Neural progenitor cell (in vitro differentiated cells): ENCODE results near the gene EHMT1. TPM values are rescaled to one million over a fixed set of nuclear protein-coding genes. Genes with fewer than 3 reads are reported as not detected.

ENCODE experiments used
- DNase-seq: peaks from one replicate; pipeline ENCODE4 v3.0.0-alpha.2; 2016; ENCODE audit warnings: low spot score
- H2AFZ ChIP-seq: fragments of 200-600 bp; sonication (generic); replicated peaks from 2 replicates; pipeline ENCODE4 v1.6.1; 2016; ENCODE audit warnings: antibody characterized with exemption
- H3F3A ChIP-seq: fragments of 200-600 bp; sonication (generic); 2 replicates; pipeline ENCODE4 v1.6.1; 2016; ENCODE audit warnings: antibody characterized with exemption, low read depth
- H3K27ac ChIP-seq: fragments of 200-600 bp; sonication (generic); 2 replicates; pipeline ENCODE4 v1.5.1; 2016; ENCODE audit warnings: mild to moderate bottlenecking
- H3K27me3 ChIP-seq: fragments of 200-600 bp; sonication (generic); 2 replicates; pipeline ENCODE4 v1.6.1; 2016; ENCODE audit warnings: mild to moderate bottlenecking, moderate library complexity
- H3K36me3 ChIP-seq: fragments of 200-600 bp; sonication (generic); 2 replicates; pipeline ENCODE4 v1.5.1; 2016
- H3K4me1 ChIP-seq: fragments of 200-600 bp; sonication (generic); 2 replicates; pipeline ENCODE4 v1.6.1; 2016; ENCODE audit warnings: mixed run types
- H3K4me2 ChIP-seq: fragments of 200-600 bp; sonication (generic); 2 replicates; pipeline ENCODE4 v1.6.1; 2016
- H3K4me3 ChIP-seq: fragments of 200-600 bp; sonication (generic); 2 replicates; pipeline ENCODE4 v1.5.1; 2016
- H3K79me2 ChIP-seq: fragments of 200-600 bp; sonication (generic); 2 replicates; pipeline ENCODE4 v1.6.1; 2016; ENCODE audit warnings: low read depth
- H3K9ac ChIP-seq: fragments of 200-600 bp; sonication (generic); 2 replicates; pipeline ENCODE4 v1.6.1; 2016
- H3K9me3 ChIP-seq: fragments of 200-600 bp; sonication (generic); 2 replicates; pipeline ENCODE4 v1.5.1; 2016; ENCODE audit warnings: low read depth
- H4K20me1 ChIP-seq: fragments of 200-600 bp; sonication (generic); 2 replicates; pipeline ENCODE4 v1.6.1; 2016; ENCODE audit warnings: low read depth
- H3K27ac Mint-ChIP-seq: 3 replicates; pipeline ENCODE4 v1.8.0; 2021; ENCODE audit warnings: mixed read lengths
- H3K27me3 Mint-ChIP-seq: 2 replicates; pipeline ENCODE4 v1.8.0; 2022; ENCODE audit warnings: low read depth, mild to moderate bottlenecking, inconsistent platforms, moderate library complexity, mixed read lengths; ENCODE audit not compliant: insufficient read depth
- H3K36me3 Mint-ChIP-seq: 3 replicates; pipeline ENCODE4 v1.8.0; 2021; ENCODE audit warnings: mixed read lengths
- H3K4me1 Mint-ChIP-seq: 3 replicates; pipeline ENCODE4 v1.8.0; 2021; ENCODE audit warnings: mixed read lengths
- H3K4me3 Mint-ChIP-seq: 3 replicates; pipeline ENCODE4 v1.8.0; 2021; ENCODE audit warnings: mild to moderate bottlenecking, moderate library complexity, mixed read lengths
- H3K9me3 Mint-ChIP-seq: 3 replicates; pipeline ENCODE4 v1.8.0; 2020; ENCODE audit warnings: mixed read lengths
- EZH2 ChIP-seq: fragments of 200-600 bp; sonication (generic); IDR thresholded peaks from 2 replicates; pipeline ENCODE4 v1.6.1; 2017; ENCODE audit warnings: antibody characterized with exemption, mild to moderate bottlenecking, moderate library complexity
- EZH2phosphoT487 ChIP-seq: fragments of 200-600 bp; sonication (generic); IDR thresholded peaks from 2 replicates; pipeline ENCODE4 v1.6.1; 2017; ENCODE audit warnings: antibody characterized with exemption
- total RNA-seq: library from RNA; depleted of rRNA; stranded (reverse); fragments of >200 nt; gene quantifications from 2 replicates; pipeline ENCODE4 v1.2.3, GENCODE V29; 2015; ENCODE audit warnings: low replicate concordance
- TF ChIP-seq, protein P1 (sequence below): fragments of 200-600 bp; sonication (generic); IDR thresholded peaks from 2 replicates; pipeline ENCODE4 v1.5.1; 2017; ENCODE audit warnings: antibody characterized with exemption, mild to moderate bottlenecking

Gene EHMT1
- total RNA-seq, 1 donor from 2014 or later: 47.8 TPM

DNA sequence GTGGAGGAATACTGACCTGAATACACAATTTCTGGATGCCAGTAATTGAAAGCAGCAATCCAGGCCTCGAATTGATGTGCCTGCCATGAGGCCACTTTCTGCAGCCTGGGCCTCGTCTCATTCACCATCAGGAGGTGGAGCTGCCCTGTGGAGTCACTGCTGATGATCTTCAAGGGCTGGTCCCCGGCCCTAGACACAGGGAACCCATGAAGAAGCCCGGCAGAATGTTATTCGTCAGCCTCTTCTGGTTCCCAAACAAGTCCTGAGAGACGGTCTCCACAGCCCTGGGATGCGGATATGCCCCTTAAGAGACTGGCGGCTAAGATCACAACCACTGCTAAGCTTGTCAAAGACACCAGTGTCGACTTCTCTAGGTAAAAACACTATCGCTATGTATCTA, 44.6 kb upstream of the EHMT1 start:
- H3K27ac Mint-ChIP-seq: no peak overlapping the region
- peaks cover 31% of the 10 kb centered on the region for H3K36me3 Mint-ChIP-seq
- Histone ChIP-seq H3K36me3 (no peaks in the 10 kb centered on the region), H3K9ac (no peak overlapping the region), H3K27me3 (no peaks in the 10 kb centered on the region), H2AFZ (no peak overlapping the region), H3F3A (peaks cover 4% of the 10 kb centered on the region), H3K4me3 (no peak overlapping the region), H3K79me2 (peaks cover 34% of the 10 kb centered on the region), H4K20me1 (peaks cover 28% of the 10 kb centered on the region), H3K4me2 (no peak overlapping the region), H3K4me1 (peaks cover 14% of the 10 kb centered on the region), H3K9me3 (no peaks in the 10 kb centered on the region), H3K27ac (no peak overlapping the region)
- peaks cover 8% of the 10 kb centered on the region for H3K27me3 Mint-ChIP-seq
- H3K4me1 Mint-ChIP-seq: peaks cover 21% of the 10 kb centered on the region
- no peak for TF ChIP-seq EZH2
- TF ChIP-seq, protein P1, sequence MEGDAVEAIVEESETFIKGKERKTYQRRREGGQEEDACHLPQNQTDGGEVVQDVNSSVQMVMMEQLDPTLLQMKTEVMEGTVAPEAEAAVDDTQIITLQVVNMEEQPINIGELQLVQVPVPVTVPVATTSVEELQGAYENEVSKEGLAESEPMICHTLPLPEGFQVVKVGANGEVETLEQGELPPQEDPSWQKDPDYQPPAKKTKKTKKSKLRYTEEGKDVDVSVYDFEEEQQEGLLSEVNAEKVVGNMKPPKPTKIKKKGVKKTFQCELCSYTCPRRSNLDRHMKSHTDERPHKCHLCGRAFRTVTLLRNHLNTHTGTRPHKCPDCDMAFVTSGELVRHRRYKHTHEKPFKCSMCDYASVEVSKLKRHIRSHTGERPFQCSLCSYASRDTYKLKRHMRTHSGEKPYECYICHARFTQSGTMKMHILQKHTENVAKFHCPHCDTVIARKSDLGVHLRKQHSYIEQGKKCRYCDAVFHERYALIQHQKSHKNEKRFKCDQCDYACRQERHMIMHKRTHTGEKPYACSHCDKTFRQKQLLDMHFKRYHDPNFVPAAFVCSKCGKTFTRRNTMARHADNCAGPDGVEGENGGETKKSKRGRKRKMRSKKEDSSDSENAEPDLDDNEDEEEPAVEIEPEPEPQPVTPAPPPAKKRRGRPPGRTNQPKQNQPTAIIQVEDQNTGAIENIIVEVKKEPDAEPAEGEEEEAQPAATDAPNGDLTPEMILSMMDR: no peak
- TF ChIP-seq EZH2phosphoT487: no peak
- DNase-seq: no peak
- H3K4me3 Mint-ChIP-seq: no peak overlapping the region
- no peaks in the 10 kb centered on the region for H3K9me3 Mint-ChIP-seq

DNA sequence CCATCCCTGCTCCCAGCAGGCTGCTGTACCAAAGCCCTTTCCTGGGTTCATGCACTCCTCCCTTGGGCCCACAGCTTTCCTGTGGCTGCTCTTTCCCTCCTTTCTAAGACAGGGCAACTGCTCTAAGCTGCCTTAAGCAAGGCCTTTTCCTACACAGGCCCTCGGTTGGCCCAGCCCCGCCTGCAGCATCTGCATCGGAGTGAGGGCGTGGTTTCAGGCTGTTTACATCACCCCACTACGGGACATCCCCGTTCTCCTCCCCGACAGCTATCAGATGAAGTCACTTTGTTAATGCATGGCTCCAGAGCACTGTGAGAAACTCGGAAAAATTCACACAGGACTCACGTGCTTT, 43.5 kb upstream of the EHMT1 start:
- no peak overlapping the region for H3K27ac Mint-ChIP-seq
- no peak overlapping the region for H2AFZ ChIP-seq
- H3K4me3 Mint-ChIP-seq: no peak overlapping the region
- H3K4me1 Mint-ChIP-seq: peaks cover 24% of the 10 kb centered on the region
- DNase-seq: no peak
- no peak overlapping the region for H3K27ac ChIP-seq
- peaks cover 16% of the 10 kb centered on the region for H3K4me1 ChIP-seq
- no peaks in the 10 kb centered on the region for H3K9me3 ChIP-seq
- TF ChIP-seq, protein P1: no peak
- no peak for TF ChIP-seq EZH2phosphoT487
- H3K9me3 Mint-ChIP-seq: no peaks in the 10 kb centered on the region
- H3K9ac ChIP-seq: no peak overlapping the region
- H4K20me1 ChIP-seq: peaks cover 28% of the 10 kb centered on the region
- H3F3A ChIP-seq: peaks cover 11% of the 10 kb centered on the region
- H3K4me3 ChIP-seq: no peak overlapping the region
- H3K27me3 ChIP-seq: no peaks in the 10 kb centered on the region
- peaks cover 30% of the 10 kb centered on the region for H3K36me3 Mint-ChIP-seq
- H3K27me3 Mint-ChIP-seq: peaks cover 12% of the 10 kb centered on the region
- H3K4me2 ChIP-seq: no peak overlapping the region
- H3K36me3 ChIP-seq: no peaks in the 10 kb centered on the region
- peaks cover 34% of the 10 kb centered on the region for H3K79me2 ChIP-seq

DNA sequence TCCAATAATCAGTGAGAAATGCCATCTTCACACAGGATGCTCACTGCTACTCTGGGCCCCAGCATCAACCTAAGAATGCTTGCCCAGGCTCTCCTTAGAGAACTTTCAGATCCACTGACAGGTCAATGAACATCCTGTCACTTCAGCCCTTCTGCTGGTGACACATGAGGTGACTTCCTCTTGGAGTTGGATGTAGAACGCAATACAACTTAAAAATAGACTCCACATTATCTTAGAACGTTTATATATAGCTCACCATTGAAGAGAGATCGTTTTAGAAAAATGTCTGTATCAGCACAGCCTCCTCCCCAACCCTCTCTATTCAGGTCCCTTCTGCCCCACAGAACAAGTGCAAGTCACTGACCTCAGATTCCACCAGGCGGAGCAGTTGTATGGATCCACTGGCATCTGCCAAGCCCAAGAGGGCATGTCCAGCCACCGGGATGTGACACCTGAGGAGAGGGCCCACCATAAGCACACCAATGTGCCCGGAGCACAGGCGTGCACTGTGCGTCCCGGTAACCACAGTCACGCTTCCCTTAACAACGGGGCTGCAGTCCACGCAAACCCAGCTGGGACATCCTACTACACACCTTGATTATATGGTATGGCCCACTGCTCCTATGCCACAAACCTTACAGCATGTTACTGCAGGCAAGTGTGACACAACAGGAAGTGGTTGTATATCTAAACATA, 42.9 kb upstream of the EHMT1 start:
- no peak overlapping the region for H2AFZ ChIP-seq
- Mint-ChIP-seq H3K27ac (no peak overlapping the region), H3K36me3 (peaks cover 27% of the 10 kb centered on the region), H3K9me3 (no peaks in the 10 kb centered on the region), H3K4me1 (peaks cover 24% of the 10 kb centered on the region), H3K4me3 (peak overlapping the region; percentile 43), H3K27me3 (peaks cover 10% of the 10 kb centered on the region)
- no peak overlapping the region for H3K4me2 ChIP-seq
- H3K4me1 ChIP-seq: peaks cover 16% of the 10 kb centered on the region
- H3K27ac ChIP-seq: no peak overlapping the region
- H4K20me1 ChIP-seq: peaks cover 28% of the 10 kb centered on the region
- DNase-seq: no peak
- H3K9ac ChIP-seq: no peak overlapping the region
- no peaks in the 10 kb centered on the region for H3K36me3 ChIP-seq
- no peak overlapping the region for H3K4me3 ChIP-seq
- peaks cover 34% of the 10 kb centered on the region for H3K79me2 ChIP-seq
- no peaks in the 10 kb centered on the region for H3K9me3 ChIP-seq
- TF ChIP-seq, protein P1: no peak
- peaks cover 15% of the 10 kb centered on the region for H3F3A ChIP-seq
- H3K27me3 ChIP-seq: no peaks in the 10 kb centered on the region
